Effector memory CD4-positive, alpha-beta T cell (primary cell): ENCODE measurements around the gene NRBF2.
"Not testable (repeated sequence)": the region's sequence is repeated elsewhere in the genome, so short reads cannot be mapped to it uniquely, and the experiment has no call there.

ENCODE experiments used
- DNase-seq, 3 donors: peaks; one replicate each; pipeline ENCODE4 v3.0.0-alpha.2; 2020
- H3K27ac ChIP-seq: 2 replicates; pipeline ENCODE4 v1.7.0; 2013; ENCODE audit warnings: mild to moderate bottlenecking, low read length, moderate library complexity; ENCODE audit not compliant: insufficient read depth, poor library complexity, severe bottlenecking
- H3K27me3 ChIP-seq: replicated peaks from 2 replicates; pipeline ENCODE4 v1.7.0; 2013; ENCODE audit warnings: mild to moderate bottlenecking, low read length; ENCODE audit not compliant: insufficient read depth, control insufficient read depth, poor library complexity, severe bottlenecking
- H3K36me3 ChIP-seq: 2 replicates; pipeline ENCODE4 v1.7.0; 2013; ENCODE audit warnings: mild to moderate bottlenecking, low read length, moderate library complexity; ENCODE audit not compliant: control insufficient read depth, insufficient read depth
- H3K4me1 ChIP-seq: 2 replicates; pipeline ENCODE4 v1.7.0; 2013; ENCODE audit warnings: low read length, mild to moderate bottlenecking; ENCODE audit not compliant: control insufficient read depth, insufficient read depth, poor library complexity, severe bottlenecking
- H3K4me3 ChIP-seq: 2 replicates; pipeline ENCODE4 v1.7.0; 2013; ENCODE audit warnings: low read length, low read depth, mild to moderate bottlenecking; ENCODE audit not compliant: insufficient read depth, poor library complexity, severe bottlenecking
- H3K9me3 ChIP-seq: 2 replicates; pipeline ENCODE4 v1.7.0; 2013; ENCODE audit warnings: mild to moderate bottlenecking, low read length, moderate library complexity; ENCODE audit not compliant: control insufficient read depth

NRBF2 gene

GRCh38 chr10:63140077-63140476 is 6.9 kb downstream of the NRBF2 start:
- Histone ChIP-seq H3K9me3 (no peaks in the 10 kb centered on the region), H3K4me1 (no peaks in the 10 kb centered on the region), H3K27ac (no peak overlapping the region), H3K27me3 (no peaks in the 10 kb centered on the region), H3K36me3 (peaks cover 6% of the 10 kb centered on the region), H3K4me3 (no peak overlapping the region)
- no peak for DNase-seq

GRCh38 chr10:63142136-63142535 is 9.0 kb downstream of the NRBF2 start:
- no peak for DNase-seq
- Histone ChIP-seq H3K27ac (no peak overlapping the region), H3K4me1 (no peaks in the 10 kb centered on the region), H3K4me3 (no peak overlapping the region), H3K27me3 (no peaks in the 10 kb centered on the region), H3K9me3 (no peaks in the 10 kb centered on the region), H3K36me3 (peaks cover 6% of the 10 kb centered on the region)

- DNase-seq: no peak
- no peaks in the 10 kb centered on the region for H3K27me3 ChIP-seq
- H3K36me3 ChIP-seq: peaks cover 12% of the 10 kb centered on the region
- no peaks in the 10 kb centered on the region for H3K9me3 ChIP-seq
- no peak overlapping the region for H3K27ac ChIP-seq
- H3K4me3 ChIP-seq: no peak overlapping the region
- no peaks in the 10 kb centered on the region for H3K4me1 ChIP-seq
These were observed 10.9 kb downstream of the NRBF2 start for GRCh38 chr10:63143987-63144386.

GRCh38 chr10:63145782-63146181 is 12.7 kb downstream of the NRBF2 start:
- Histone ChIP-seq H3K27ac (no peak overlapping the region), H3K4me3 (no peak overlapping the region), H3K27me3 (no peaks in the 10 kb centered on the region), H3K4me1 (no peaks in the 10 kb centered on the region), H3K36me3 (peaks cover 8% of the 10 kb centered on the region), H3K9me3 (no peaks in the 10 kb centered on the region)
- DNase-seq: no peak

GRCh38 chr10:63146503-63146902 is 13.4 kb downstream of the NRBF2 start:
- H3K27me3 ChIP-seq: no peaks in the 10 kb centered on the region

GRCh38 chr10:63150745-63151144 is 17.6 kb downstream of the NRBF2 start:
- H3K4me1 ChIP-seq: no peaks in the 10 kb centered on the region
- no peaks in the 10 kb centered on the region for H3K27me3 ChIP-seq
- DNase-seq: no peak
- peaks cover 29% of the 10 kb centered on the region for H3K36me3 ChIP-seq
- H3K27ac ChIP-seq: no peak overlapping the region
- no peaks in the 10 kb centered on the region for H3K9me3 ChIP-seq
- no peak overlapping the region for H3K4me3 ChIP-seq

More at GRCh38 chr10:63146503-63146902, 13.4 kb downstream of the NRBF2 start:
- Histone ChIP-seq H3K27ac (no peak overlapping the region), H3K4me1 (no peaks in the 10 kb centered on the region), H3K4me3 (no peak overlapping the region), H3K9me3 (no peaks in the 10 kb centered on the region), H3K36me3 (peaks cover 11% of the 10 kb centered on the region)
- DNase-seq: no peak

- H3K36me3 ChIP-seq: peaks cover 23% of the 10 kb centered on the region
- not testable (repeated sequence) for H3K27me3 ChIP-seq, H3K27ac ChIP-seq, H3K4me1 ChIP-seq, DNase-seq, H3K9me3 ChIP-seq, H3K4me3 ChIP-seq
These were observed 20.9 kb downstream of the NRBF2 start for GRCh38 chr10:63153868-63154545.

- Histone ChIP-seq H3K27ac (no peak overlapping the region), H3K27me3 (no peaks in the 10 kb centered on the region)
These were observed 21.6 kb downstream of the NRBF2 start for GRCh38 chr10:63154546-63155387.

GRCh38 chr10:63155388-63156020 is 22.4 kb downstream of the NRBF2 start:
- H3K27ac ChIP-seq: no peak overlapping the region
- H3K27me3 ChIP-seq: no peaks in the 10 kb centered on the region
- H3K9me3 ChIP-seq: no peaks in the 10 kb centered on the region
- H3K4me1 ChIP-seq: no peaks in the 10 kb centered on the region
- H3K4me3 ChIP-seq: no peak overlapping the region
- H3K36me3 ChIP-seq: peaks cover 23% of the 10 kb centered on the region
- no peak for DNase-seq

More at GRCh38 chr10:63154546-63155387, 21.6 kb downstream of the NRBF2 start:
- no peaks in the 10 kb centered on the region for H3K4me1 ChIP-seq
- DNase-seq: no peak
- no peak overlapping the region for H3K4me3 ChIP-seq
- H3K9me3 ChIP-seq: no peaks in the 10 kb centered on the region
- peaks cover 23% of the 10 kb centered on the region for H3K36me3 ChIP-seq

- Histone ChIP-seq H3K4me3 (no peak overlapping the region), H3K27ac (no peak overlapping the region)
- DNase-seq: no peak
These were observed 23.1 kb downstream of the NRBF2 start for GRCh38 chr10:63156236-63156635.

More at GRCh38 chr10:63156236-63156635, 23.1 kb downstream of the NRBF2 start:
- no peaks in the 10 kb centered on the region for H3K4me1 ChIP-seq
- H3K27me3 ChIP-seq: no peaks in the 10 kb centered on the region
- no peaks in the 10 kb centered on the region for H3K9me3 ChIP-seq
- H3K36me3 ChIP-seq: peaks cover 18% of the 10 kb centered on the region
